Ishikawa (cell line): ENCODE results near the gene GMDS.

Source experiments
- CEBPB ChIP-seq: IDR thresholded peaks from 2 replicates; pipeline ENCODE4 v1.6.1; 2012
- CREB1 ChIP-seq: IDR thresholded peaks from 2 replicates; pipeline ENCODE4 v1.6.1; 2012; ENCODE audit warnings: low read depth
- EGR1 ChIP-seq: IDR thresholded peaks from 2 replicates; pipeline ENCODE4 v1.6.1; 2012
- EP300 ChIP-seq: IDR thresholded peaks from 2 replicates; pipeline ENCODE4 v1.6.1; 2012; ENCODE audit warnings: borderline replicate concordance
- FOXM1 ChIP-seq: IDR thresholded peaks from 2 replicates; pipeline ENCODE4 v1.6.1; 2012; ENCODE audit warnings: low read depth, borderline replicate concordance
- RAD21 ChIP-seq: IDR thresholded peaks from 2 replicates; pipeline ENCODE4 v1.6.1; 2012; ENCODE audit warnings: low read depth
- REST ChIP-seq: IDR thresholded peaks from 2 replicates; pipeline ENCODE4 v1.6.1; 2012; ENCODE audit warnings: low read depth, mild to moderate bottlenecking
- TCF12 ChIP-seq: IDR thresholded peaks from 2 replicates; pipeline ENCODE4 v1.6.1; 2012; ENCODE audit warnings: low read depth
- TEAD4 ChIP-seq: IDR thresholded peaks from 2 replicates; pipeline ENCODE4 v1.6.1; 2012
- USF1 ChIP-seq: IDR thresholded peaks from 2 replicates; pipeline ENCODE4 v1.6.1; 2012
- YY1 ChIP-seq: IDR thresholded peaks from 2 replicates; pipeline ENCODE4 v1.6.1; 2012; ENCODE audit warnings: low read depth
- ZBTB7A ChIP-seq: IDR thresholded peaks from 2 replicates; pipeline ENCODE4 v1.6.1; 2012; ENCODE audit warnings: low read depth
- TF ChIP-seq, protein P1 (sequence below): IDR thresholded peaks from 2 replicates; pipeline ENCODE4 v1.6.1; 2012

GMDS gene

DNA sequence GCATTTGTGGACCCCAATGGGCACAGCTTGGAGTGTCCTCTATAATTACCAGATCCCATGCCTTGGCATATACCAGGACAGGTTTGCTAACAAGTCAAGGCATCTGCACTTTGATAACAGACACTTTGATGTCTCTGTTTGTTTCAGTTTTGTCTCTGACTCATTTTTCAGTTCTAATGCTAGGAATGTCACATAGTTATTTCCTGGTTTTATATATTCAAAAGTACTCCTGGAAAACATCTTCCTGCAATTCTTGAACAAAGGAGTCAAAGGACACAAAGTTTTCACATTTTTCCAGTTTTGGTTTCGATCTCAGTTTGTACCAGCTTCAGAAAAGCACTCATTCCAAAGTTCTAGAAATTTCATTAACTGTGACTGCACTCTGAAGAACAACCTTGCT is 447.6 kb downstream of the GMDS start:
- no peak for TF ChIP-seq EGR1

DNA sequence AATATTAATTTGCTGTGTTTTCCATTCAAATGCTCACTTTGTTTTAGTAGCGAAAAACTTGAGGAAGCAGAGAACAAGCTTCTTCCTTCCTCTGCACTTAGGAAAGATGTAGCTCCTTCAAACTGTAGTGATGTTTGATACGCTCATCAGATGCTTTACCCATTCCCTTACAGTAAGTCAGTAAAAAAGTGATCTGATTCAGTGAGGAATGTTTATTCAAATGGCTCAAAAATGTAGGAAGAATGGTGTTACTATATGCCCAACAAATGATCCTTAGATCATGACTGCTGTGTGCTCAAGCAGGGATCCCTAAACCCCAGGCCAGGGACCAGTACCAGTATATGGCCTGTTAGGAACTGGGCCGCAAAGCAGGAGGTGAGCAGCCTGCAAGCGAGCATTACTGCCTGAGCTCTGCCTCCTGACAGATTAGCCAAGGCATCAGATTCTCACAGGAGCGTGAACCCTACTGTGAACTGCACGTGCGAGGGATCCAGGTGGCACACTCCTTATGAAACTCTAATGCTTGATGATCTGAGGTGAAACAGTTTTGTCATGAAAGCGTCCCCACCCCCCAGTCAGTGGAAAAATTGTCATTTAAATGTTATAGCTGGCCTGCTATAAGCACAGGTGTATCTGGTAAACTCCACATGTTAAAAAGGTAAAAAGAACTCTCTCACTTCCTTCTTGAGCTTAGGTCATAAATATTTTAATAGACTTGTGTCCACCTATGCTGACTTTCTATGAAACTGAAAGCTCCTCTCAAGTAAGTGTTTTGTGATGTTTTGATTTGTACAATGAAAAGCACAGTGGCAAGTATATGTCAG is 448.5 kb downstream of the GMDS start:
- TF ChIP-seq TCF12 (no peak), EP300 (no peak), REST (no peak)

DNA sequence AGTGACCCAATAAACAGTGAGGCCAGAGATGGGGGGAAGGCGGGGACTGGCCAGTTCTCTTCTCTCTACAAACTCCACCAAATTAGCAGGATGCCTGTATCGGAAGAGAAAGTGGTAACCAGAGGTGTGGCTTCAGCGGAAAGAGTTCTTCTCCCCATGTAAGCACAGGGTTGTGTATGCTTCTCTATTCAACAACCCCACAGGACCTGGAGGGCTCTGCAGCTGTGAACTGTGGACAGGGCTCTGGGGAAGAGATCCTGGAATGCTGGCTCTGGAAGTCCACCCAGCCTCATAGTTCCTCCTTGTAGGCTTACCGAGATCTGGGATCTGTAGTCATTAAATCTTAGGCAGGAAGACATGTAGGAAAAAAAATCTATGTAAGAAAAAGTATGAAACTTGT is 449.5 kb downstream of the GMDS start:
- TF ChIP-seq USF1, result no peak
- TF ChIP-seq RAD21, result no peak

GRCh38 chr6:1792989-1793388 is 452.4 kb downstream of the GMDS start:
- TF ChIP-seq RAD21 (peak; percentile 48; the same call in 1 of the 2 replicates), REST (no peak)

GRCh38 chr6:1790684-1791083 is 454.7 kb downstream of the GMDS start:
- no peak for TF ChIP-seq EP300
- TF ChIP-seq RAD21, result no peak
- no peak for TF ChIP-seq TCF12
- no peak for TF ChIP-seq CREB1

GRCh38 chr6:1789092-1789491 is 456.3 kb downstream of the GMDS start:
- TF ChIP-seq TEAD4, result no peak

DNA sequence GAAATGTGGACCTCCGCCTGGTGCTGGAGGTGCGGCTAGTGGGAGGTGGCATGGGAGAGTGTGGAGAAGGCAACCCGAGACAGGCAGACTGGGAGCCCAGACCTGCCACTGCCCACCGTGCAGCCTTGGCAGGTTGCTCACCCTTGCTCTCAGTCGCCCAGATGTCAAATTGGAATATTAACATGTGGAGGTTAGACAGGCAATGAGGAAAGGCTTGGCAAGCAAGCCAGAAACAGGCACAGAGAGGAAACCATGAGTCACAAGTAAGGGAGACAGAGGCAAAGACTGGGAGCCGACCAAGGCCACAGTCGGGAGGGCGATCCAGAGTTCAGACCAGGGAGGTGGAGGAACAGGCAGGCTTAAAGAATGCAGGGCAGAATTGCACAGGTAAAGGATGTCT is 457.5 kb downstream of the GMDS start:
- TF ChIP-seq CEBPB (no peak), RAD21 (no peak), YY1 (no peak), USF1 (no peak), ZBTB7A (no peak), FOXM1 (no peak), CREB1 (no peak), EGR1 (no peak), REST (no peak), TEAD4 (no peak)
- TF ChIP-seq, protein P1, sequence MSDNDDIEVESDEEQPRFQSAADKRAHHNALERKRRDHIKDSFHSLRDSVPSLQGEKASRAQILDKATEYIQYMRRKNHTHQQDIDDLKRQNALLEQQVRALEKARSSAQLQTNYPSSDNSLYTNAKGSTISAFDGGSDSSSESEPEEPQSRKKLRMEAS, result no peak
